ENCODE measurements around the gene XXYLT1.

XXYLT1 gene

DNA sequence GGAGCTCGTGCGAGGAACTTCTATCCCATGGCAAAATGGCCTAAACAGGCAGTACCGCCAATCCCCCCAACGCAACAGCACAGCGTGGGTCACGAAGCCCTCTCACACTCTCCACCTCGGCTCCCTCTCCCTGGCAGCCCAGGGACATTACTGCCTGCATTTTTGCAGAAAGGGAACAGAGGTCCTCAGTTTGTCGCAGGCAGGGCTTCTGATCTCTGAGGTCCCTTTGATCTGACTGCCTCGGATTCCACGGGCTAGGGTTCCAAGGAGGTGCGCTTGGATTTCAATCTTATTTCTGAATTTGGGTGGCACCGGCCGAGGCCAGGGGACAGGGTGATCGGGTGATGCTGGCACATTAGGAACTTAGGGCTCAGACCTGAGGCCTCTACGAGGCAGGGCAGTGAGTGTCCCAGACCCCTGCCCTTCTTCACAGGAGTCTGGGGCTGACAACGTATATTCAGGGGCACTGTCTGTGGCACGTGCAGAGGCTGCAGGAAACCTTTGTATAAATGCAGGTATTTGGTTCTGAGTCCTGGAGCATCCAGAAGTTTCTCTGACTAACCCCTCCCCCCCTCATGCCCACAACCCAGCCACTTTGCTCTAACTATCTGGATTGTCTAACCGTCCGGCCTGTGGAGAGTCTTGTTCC, 197.9 kb downstream of the XXYLT1 start:
- no peak for DNase-seq

DNA sequence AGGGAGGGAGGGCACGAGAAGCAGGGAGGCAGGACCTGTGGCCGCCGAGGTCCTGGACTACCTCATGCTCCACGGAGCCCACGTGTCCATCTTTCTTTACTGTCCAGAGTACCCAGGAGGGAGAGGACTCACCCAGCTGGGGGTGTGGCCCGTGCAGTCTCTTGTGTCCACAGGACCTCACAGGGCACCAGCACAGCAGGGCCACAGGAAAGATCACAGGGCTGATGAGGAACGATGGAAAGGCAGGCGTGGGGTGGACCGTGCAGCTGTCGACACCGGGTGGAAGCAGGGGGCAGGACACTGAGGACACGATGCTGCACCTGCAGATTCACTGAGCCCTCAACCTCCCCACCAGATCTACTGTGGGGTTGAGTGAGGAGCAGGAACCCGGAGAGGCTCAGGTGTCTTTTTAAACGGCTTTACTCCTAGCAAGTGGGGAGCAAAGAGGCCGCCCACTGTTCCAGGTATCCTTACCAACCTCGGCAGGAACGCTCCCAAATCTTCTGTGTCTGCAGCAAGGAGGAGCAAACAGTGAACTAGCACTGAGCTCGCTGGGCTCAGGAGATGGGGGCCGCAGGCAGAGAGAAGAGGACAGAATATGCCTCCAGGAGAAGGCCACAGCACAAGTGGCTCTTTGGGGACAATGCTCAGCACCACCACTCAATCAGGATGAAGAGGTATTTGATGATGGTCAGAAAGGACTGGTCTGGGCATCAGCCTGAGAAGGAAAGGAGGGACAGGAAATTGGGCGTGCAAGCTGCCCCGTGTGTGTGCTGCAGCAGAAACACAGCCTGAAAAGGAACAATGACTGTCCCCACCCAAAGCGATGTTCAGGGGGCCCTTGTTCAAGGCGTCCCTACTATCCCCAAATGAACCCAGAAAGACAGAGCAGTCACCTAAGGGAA, 198.8 kb downstream of the XXYLT1 start:
- DNase-seq: no peak

DNA sequence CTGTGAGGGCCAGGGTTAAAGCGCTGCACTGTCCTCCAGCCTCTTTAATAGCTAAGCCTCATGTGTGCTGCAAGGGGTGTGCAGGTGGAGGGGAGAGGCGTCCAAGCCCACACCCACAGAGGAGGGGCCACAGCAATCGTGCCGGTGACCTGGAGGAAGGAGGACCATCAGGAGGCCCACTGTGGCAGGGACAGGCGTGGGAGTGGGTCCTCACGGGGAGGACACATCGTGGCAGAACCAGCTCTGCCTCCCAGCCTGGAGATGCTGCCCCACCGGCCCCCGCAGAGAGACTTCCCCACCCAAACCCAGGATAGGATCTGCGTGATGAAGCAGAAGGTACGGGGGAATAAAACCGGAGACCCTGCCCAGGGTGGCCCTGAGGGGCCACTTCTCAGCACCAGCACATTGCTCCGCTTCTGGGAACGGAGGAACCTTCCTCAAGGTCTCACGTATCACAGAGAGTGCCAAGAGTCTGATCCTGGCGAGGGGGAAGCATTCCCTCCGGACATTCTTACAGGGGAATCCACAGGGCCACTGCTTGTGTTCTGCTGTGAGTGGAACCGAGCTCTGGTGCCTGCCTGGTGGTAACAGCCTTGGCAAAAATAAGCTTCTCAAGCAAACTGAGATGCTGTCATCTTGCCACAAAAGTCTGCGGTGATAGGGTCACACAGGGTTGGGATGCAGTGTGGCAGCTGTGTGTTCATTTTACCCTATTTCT, 199.8 kb downstream of the XXYLT1 start:
- no peak for DNase-seq

DNA sequence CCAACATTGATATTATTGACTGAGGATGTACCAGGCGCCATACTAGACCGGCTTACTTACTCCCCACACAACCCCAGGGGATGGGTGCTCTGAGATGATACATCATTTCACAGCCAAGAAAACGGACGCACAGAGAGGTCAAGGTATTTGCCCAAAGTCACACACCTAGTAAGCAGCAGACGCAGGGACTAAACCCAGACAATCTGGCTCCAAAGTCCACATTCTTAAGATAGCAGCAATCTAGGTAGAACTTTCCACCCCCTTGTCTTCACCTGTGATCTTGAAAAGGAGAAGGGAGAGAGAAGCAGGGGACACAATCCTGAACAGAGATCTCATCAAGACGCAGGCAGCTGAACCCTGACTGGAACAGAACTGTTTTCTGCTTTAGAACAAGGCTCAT, 200.6 kb downstream of the XXYLT1 start:
- no peak for DNase-seq

DNA sequence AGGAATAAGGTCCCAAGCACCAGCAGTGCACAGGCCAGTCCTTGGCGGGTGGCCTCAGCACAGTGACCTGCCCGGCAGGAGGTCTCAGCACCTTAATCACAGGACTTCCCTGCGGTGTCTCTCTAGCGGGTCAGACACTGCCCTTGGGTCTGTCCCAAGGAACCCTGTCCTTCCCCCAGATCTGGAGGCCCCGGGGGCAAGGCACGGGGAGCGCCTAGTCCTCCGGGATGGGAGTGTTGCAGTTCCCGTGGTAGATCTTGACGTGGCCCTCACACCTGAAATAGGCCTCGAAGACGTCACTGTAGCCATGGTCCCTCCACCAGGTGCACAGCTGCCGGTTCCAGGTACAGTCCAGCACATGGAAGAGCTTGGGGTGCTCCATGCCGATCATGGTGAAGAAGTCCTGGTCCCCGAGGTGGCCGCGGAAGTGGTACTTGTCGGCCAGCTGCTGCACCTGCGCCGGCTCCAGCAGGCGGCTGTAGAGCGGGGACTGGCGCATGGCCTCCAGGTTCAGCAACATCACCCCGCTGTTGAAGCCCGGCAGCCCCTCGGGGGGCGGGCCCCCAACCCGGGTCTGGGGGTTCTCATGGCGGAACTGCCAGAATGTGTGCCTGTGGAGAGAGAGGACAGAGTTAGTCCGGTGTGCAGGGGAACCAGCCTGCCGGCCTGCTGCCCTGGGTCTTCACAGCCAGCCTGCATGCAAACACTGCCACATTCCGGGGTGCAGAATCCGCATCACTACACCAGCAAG, 201.3 kb downstream of the XXYLT1 start:
- DNase-seq: no peak

DNA sequence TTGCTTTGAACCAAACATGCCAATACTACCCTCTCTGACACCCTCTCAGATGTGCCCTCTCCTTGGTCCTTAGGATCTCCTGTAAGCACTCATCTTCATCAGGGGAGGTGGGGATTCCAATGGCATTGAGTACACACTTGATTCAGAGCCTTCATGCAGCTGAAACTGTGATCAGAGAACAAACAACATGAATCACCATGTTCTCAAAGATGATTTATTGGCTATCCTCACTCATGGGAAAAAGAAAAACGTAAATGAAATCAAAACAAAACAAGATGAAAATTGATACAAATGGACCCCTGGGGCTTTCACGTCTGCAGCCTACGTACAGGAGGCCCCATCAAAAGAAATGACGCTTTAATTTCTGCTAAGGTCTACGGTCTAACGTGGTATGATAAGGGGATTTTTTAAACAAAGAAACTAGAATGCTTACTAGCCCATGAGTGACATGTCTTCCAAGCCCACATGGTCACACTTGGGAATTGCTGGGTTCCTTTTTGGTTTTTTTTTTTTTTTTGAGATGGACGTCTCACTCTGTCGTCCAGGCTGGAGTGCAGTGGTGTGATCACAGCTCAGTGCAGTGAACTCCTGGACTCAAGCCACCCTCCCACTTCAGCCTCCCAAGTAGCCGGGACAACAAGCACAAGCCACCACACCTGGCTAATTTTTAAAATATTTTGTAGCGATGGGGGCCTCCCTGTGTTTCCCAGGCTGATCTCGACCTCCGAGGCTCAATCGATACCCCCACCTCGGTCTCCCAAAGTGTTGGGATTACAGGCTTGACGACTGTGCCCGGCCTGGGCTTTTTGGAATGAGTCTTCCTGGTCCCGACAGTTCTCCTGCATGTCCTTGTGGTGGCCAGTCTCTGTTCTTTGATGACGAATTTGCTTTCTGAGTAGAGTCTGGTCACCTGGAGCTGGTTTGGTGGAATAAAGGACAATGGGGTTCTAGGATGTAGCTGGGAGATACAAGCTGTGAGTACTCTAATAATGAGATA, 202.6 kb downstream of the XXYLT1 start:
- no peak for DNase-seq

DNA sequence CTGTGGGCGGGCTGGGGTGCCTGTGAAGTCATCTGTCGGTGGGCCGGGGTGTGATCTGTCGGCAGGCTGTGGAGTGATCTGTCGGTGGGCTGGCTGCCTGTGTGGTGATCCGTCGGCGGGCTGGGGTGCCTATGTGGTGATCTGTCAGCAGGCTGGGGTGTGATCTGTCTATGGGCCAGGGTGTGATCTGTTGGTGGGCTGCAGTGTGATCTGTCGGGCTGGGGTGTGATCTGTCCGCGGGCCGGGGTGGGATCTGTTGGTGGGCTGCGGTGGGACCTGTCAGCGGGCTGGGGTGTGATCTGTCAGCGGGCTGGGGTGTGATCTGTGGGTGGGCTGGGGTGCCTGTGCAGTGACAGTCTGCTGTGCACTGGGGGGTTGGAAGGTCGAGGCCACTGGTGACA, 204.5 kb downstream of the XXYLT1 start:
- no peak for DNase-seq

DNA sequence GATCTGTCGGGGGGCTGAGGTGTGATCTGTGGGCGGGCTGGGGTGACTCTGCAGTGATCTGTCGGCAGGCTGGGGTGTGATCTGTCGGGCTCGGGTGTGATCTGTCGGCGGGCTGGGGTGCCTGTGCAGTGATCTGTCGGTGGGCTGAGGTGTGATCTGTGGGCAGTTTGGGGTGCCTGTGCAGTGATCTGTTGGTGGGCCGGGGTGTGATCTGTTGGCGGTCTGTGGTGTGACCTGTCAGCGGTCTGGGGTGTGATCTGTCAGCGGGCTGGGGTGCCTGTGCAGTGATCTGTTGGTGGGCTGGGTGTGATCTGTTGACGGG, 205.1 kb downstream of the XXYLT1 start:
- no peak for DNase-seq

DNA sequence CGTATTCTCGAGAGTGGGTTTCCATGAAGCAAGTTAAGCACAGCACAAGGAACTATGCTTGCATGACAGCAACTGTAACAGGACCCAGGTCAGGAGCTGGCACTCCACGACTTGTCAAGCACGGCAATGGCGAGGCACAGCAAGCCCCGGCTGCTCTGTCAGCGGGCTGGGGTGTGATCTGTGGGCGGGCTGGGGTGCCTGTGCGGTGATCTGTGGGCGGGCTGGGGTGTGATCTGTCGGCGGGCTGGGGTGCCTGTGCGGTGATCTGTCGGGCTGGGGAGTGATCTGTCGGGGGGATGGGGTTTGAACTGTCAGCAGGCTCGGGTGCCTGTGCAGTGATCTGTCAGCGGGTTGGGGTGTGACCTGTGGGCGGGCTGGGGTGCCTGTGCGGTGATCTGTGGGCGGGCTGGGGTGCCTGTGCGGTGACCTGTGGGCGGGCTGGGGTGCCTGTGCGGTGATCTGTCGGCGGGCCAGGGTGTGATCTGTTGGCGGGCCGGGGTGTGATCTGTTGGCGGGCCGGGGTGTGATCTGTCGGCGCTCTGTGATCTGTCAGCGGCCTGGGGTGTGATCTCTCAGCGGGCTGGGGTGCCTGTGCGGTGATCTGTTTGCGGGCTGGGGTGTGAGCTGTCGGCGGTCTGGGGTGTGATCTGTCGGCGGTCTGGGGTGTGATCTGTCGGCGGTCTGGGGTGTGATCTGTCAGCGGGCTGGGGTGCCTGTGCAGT, 205.7 kb downstream of the XXYLT1 start:
- no peak for DNase-seq

DNA sequence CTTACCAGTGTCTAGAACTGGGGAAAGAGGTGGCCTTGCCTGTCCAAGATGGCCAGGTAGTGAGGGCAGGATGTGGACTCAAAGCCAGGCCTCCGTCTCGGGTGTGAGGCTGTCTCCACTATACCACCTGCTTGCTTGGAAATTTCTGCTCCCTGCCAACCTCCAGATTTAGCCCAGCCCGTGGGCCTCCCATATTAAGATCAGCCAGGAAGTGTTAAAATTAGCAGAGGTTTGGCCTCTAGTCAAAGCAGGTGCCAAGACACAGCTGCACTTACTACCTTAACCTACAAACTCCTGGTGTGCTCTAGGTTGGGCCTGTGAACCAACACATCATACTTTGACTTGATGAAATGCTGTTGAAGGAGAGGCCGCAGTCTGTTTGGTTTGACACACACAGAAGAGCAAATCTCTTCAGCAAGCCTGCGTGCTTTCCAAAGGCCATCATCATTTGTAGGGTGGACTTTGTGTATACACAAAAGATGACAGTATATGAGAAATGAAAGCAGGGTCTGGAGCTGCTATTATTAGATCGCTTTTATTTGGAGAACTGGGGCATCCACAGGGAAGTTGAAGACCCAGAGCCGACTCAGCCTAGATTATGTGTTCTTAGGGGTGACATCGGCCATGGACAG, 206.5 kb downstream of the XXYLT1 start:
- no peak for DNase-seq

DNA sequence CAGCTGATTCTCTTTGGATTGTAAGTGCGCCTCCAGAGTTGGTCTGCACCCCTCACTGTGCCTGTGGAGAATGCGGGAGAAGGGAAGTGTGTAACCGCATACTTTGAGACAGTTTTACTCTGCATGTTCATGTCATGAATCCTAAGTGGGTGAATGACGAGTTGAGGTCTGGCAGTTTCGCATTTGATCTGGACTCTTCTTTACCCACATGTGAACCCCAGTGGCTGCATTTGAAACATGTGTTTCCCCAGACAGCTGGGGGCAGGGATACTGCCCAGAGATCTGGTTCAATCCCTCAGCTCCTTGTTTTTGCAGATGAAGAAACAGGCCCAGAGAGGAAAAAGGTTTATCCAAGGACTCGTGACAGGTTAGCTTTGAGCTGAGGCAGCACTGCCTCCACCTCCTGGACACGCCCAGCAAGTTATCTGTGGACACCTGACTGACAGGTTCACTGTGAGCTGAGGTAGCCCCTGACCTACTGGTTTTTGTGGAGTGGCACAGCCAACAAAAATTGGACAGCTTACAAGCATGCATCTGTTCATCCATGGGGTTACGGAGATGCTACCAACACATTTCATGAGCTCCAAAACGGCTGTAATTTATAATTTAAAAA, 207.3 kb downstream of the XXYLT1 start:
- no peak for DNase-seq

DNA sequence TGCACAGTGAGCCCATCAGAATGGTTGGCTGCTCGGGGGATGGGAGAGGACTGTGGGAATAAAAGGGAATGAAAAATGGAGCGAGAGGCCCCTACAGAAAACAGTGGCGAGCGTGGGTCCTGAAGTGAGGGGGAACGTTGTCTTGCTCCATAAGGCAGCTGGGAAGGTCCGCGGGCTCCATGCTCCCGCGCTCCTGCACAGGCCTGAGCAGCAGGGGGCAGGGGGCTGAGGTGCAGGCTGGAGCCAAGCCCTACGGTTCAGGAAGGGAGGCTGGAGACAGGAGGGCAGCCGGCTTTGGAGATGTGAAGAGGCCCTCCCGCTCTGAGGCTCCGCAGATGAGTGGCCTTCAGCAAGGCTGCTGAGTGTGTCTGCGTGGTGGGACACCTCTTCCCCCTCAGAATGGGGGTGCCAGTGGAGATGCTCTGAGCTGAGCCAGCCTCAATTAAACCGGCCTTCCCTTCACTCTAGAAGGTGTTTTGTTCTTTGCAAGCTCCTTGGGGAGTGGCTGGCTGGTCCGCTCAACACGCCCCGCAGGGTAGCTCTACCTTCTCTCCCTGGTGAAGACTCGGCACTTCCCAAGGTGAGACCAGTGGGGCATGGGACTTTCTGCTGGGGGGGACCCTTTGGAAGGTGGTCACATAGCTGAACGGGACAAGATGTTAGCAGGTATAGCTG, 208.0 kb downstream of the XXYLT1 start:
- DNase-seq: no peak

DNA sequence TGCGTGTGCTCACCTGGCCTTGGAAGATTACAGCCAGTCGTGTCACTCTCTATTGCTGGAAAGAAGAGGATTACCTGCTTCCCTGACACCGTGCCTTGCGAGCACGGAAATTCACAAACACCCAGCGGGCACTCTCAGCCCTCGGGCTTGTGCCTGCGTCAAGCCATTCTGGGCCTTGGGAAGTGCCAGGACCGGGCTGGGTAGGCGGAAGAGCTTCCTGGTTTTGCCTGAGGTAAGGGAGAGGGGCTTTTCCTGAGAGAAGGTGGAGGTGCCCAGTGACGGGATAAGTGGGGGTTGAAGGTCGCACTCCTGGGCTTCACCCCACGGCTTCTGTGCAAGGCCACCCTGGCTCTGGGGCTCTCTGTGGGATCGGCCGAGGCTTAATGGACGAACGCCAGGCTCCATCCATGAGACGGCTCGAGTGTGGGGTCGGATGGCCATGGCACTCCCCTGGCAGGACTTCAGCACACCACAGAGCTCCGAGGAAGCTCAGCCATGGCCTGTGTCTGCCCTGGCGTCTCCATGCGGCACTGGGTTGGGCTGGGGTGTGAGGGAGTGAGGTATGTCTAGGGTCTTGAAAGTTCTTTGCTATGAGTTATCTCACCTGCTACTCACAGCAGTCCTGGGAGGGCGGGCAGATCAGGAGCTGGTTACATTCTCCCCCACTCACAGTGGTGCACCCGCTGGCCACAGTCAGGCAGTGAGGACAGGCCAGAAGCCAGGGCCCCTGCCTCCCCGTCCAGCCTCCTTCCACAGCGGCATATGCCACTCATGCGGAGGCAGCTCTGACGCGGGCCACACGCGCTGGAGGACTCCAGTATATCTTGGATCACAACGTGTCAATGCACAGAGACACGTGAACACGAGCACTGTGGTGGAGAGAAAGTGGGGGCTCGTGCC, 209.0 kb downstream of the XXYLT1 start:
- DNase-seq: no peak

DNA sequence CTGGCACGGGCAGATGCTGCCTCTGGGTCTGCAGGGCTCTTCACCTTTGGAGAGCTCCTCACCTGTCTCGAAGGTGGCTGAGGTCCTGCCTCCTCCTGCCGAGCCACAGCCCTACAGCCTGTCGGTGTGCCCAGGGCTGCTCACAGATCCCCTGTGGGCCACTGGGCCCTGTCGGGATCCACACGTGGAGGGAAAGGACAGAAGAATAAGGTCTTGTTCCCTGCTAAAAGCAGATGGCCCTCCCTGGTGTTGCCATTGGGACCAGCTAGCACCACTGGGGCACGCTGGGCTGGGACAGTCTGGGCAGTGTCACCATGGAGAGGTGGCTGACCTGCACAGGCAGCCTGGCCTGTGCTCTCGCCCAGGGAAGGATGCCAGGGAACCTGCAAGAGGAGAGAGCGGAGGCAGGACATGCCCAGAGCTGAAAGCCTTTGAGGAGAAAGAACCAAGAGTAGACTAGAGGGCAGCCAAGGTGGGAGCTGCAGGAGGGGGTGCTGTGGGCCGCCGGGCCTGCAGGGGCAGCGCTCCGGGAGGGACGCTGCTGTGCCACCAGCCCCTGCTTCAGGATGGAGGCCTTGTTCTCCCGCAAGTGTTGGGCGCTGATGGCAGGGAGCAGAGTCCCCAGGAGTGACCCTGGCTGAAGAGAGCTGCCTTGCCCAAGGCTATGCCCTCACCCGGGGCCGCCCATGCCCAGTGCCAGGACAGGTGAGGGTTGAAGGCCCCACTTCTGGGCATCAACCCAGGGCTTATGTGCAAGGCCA, 210.2 kb downstream of the XXYLT1 start:
- DNase-seq: no peak

DNA sequence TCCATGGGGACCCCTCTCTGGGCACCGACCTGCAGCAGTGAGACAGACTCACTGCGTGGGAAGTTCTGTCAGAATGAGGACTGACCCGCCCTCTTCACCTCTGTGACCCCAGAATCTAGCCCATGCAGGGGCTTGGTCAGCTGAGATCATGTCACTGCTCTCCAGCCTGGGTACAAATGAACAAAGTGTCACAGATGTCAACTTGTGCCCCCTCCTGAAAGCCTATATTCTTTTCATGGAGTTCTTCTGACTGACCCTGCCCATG, 210.8 kb downstream of the XXYLT1 start:
- no peak for DNase-seq

DNA sequence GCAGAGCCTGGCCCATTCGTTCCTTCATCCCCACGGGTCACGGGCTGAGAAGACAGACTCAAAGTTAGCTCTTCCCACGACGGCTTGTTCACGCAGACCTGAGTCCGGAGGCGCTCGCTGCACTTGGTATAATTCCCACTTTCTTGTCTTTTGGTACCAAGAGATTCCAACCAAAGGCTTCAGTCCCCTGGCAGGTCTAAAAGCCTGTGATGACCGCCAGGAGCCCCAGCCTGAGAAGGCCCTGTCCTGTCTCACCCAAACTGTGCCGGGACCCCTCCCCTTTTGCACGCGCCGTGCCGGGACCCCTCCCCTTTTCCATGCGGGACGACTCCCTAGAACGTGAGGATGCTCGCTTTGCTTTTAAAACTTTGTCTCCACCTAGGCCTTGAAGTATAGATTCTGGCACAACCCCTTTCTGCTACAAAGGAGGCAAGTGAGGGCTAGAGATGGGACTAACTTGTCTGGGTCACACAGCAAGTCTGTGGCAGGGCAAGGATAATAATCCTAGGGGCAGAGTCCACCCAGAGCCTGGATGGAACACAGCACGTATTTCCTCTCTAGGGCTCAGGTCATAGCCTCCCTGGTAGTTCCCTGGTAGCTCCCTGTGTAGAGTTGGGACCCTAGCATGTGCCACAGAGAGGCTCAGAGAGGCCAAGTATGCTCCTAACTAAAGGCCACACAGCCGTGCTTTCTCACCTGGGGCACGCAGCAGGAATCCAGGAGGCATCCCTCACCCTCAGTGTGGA, 211.3 kb downstream of the XXYLT1 start:
- DNase-seq: no peak

DNA sequence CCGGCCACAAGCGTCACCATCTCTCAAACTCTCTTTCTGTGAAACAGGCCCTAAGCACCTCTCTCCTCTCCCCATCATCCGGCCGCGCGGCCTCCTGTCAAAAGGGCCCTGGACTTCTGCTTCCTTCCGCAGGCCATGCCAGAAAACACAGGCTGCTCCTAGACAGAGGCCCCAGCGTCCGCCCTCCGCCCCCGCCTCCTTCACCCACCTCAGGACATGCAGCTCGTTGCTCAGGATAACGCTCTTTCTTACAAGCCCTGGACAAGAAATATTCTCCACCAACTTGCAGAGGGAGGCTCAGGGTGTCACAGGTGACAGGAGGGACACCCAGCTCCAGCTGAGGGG, 212.0 kb downstream of the XXYLT1 start:
- DNase-seq: no peak
